Fibroblast of villous mesenchyme (primary cell): ENCODE data around the gene ZNF850. TPM values are rescaled to one million over a fixed set of nuclear protein-coding genes. Genes with fewer than 3 reads are reported as not detected.

Source experiments
- DNase-seq: peaks from one replicate; pipeline ENCODE4 v3.0.0-alpha.2; 2010; ENCODE audit warnings: low read depth
- H3K4me3 ChIP-seq: 2 replicates; pipeline ENCODE4 v1.5.1; 2011; ENCODE audit warnings: low read depth, mild to moderate bottlenecking, low read length
- total RNA-seq: library from RNA; depleted of rRNA; stranded (reverse); fragments of >200 nt; gene quantifications from 2 replicates; pipeline ENCODE4 v1.2.3, GENCODE V29; 2012
- TF ChIP-seq, protein P1 (sequence below): IDR thresholded peaks from 2 replicates; pipeline ENCODE4 v1.5.1; 2012; ENCODE audit warnings: low read depth, mild to moderate bottlenecking, low read length; ENCODE audit not compliant: insufficient read depth

The ZNF850 gene
- total RNA-seq, 1 donor: 3.9 TPM

GRCh38 chr19:36672368-36672767 is 100.2 kb downstream of the ZNF850 start:
- DNase-seq: no peak
- TF ChIP-seq, protein P1, sequence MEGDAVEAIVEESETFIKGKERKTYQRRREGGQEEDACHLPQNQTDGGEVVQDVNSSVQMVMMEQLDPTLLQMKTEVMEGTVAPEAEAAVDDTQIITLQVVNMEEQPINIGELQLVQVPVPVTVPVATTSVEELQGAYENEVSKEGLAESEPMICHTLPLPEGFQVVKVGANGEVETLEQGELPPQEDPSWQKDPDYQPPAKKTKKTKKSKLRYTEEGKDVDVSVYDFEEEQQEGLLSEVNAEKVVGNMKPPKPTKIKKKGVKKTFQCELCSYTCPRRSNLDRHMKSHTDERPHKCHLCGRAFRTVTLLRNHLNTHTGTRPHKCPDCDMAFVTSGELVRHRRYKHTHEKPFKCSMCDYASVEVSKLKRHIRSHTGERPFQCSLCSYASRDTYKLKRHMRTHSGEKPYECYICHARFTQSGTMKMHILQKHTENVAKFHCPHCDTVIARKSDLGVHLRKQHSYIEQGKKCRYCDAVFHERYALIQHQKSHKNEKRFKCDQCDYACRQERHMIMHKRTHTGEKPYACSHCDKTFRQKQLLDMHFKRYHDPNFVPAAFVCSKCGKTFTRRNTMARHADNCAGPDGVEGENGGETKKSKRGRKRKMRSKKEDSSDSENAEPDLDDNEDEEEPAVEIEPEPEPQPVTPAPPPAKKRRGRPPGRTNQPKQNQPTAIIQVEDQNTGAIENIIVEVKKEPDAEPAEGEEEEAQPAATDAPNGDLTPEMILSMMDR: no peak
- H3K4me3 ChIP-seq: no peak overlapping the region

DNA sequence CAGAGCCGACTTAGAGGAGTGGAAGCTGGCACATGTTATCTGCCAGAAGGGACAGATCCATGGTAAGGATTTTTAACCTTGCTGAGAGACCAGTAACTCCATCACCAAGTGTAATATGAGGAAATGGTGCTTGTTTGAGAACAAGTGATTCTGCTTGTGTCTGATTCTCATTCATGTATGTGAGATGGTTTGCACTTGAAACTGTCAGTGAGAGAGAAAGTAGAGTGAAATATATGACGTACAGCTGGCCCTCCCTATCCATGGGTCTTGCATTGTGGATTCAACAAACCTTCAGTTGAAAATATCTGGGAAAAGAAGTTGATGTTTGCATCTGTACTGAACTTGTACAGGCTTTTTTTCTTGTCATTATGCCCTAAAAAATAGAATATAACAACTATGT is 104.0 kb downstream of the ZNF850 start:
- TF ChIP-seq, protein P1: no peak
- H3K4me3 ChIP-seq: no peak overlapping the region
- DNase-seq: no peak

DNA sequence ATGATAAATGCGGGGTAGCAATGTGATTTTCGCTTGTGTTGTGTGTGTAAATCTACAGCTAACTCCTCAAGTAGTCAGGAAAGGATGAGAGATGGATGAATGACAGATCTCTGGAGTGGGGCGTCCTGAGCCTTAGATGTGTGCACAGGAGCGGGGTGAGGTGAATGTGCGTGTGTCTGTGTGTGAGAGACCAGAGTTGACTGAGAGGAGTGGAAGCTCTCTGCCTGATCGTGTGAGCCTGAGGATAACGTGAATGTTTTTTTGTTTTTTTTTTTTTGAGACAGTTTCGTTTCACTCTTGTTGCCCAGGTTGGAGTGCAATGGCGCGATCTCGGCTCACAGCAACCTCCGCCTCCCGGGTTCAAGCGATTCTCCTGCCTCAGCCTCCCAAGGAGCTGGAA is 106.8 kb downstream of the ZNF850 start:
- no peak for DNase-seq
- TF ChIP-seq, protein P1: no peak
- H3K4me3 ChIP-seq: peak overlapping the region; percentile 98

Other genes with a start within 250 kb of the ZNF850 start
- gene ZNF260, start 244.5 kb downstream of the ZNF850 start, total RNA-seq: 11.3 and 21.6 TPM in 2 replicates
- 7.7 and 14.2 TPM in 2 replicates for gene ZNF529, start 199.5 kb downstream of the ZNF850 start, total RNA-seq
- gene ZNF382, start 167.5 kb downstream of the ZNF850 start, total RNA-seq: 5.2 and 10.4 TPM in 2 replicates
- 10.3 and 13.4 TPM in 2 replicates for gene ZNF461, start 106.0 kb downstream of the ZNF850 start, total RNA-seq
- gene ZNF567, start 85.2 kb downstream of the ZNF850 start, total RNA-seq: 4.2 and 8.2 TPM in 2 replicates
- gene ZNF790, start 65.6 kb upstream of the ZNF850 start, total RNA-seq: 4.5 and 10.4 TPM in 2 replicates
- 2.3 and 6.0 TPM in 2 replicates for gene ZNF345, start 78.1 kb upstream of the ZNF850 start, total RNA-seq
- gene ZNF829, start 143.5 kb upstream of the ZNF850 start, total RNA-seq: 2.6 and 3.5 TPM in 2 replicates
- gene ZNF568, start 143.5 kb upstream of the ZNF850 start, total RNA-seq: 8.7 and 11.2 TPM in 2 replicates